GM20000 (cell line): ENCODE data around the gene SLC39A11.
"Not testable (repeated sequence)": the region's sequence is repeated elsewhere in the genome, so short reads cannot be mapped to it uniquely, and the experiment has no call there.

Experiments used
- DNase-seq: peaks from one replicate; pipeline ENCODE4 v3.0.0; 2012; ENCODE audit warnings: low spot score
- CTCF ChIP-seq: IDR thresholded peaks from 2 replicates; pipeline ENCODE4 v1.5.1; 2012; ENCODE audit warnings: mild to moderate bottlenecking, control low read depth; ENCODE audit errors: extremely low read depth, missing control alignments

The SLC39A11 gene

DNA sequence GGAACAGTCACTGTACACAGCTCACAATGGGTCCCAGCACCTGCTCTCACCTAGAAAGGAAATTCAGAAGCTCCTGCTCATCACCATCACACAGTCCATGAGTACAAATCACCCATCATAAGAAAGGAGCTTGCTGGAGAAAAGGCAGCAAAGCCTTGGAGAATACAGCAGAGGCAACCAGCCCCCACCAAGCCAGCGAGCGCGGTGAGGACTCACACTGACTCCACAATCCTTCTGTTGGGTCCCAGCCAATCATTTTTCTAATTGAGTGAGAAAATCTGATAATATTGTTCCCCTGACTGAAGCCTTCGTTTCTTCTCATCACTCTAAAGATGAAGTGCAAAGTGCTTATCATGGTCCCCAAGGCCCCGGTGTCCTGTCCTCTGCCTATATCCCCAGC is 298.3 kb downstream of the SLC39A11 start:
- no peak for TF ChIP-seq CTCF
- DNase-seq = no peak

- TF ChIP-seq CTCF = no peak
- no peak for DNase-seq
Observed at GRCh38 chr17:72792771-72793170, 299.7 kb downstream of the SLC39A11 start.

DNA sequence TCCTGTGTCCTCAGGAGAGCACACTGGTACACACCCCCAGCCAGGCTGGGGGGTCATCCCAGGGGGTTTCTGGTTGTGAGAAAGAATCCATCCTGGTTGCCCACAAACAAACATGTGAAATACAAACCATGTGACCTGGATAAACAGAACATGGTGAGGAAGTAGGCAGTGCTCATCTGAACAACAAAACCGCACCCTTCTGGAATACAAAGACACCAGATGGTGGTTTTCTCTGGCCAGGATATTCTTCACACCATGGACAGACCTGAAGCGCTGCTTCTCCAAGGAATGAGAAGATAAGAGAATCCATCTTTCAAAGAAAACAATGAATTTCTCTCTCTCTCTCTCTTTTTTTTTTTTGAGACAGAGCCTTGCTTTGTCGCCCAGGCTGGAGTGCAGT is 302.3 kb downstream of the SLC39A11 start:
- no peak for DNase-seq
- TF ChIP-seq CTCF = no peak

GRCh38 chr17:72789711-72790110 is 302.8 kb downstream of the SLC39A11 start:
- DNase-seq = no peak
- TF ChIP-seq CTCF = no peak

GRCh38 chr17:72788950-72789585 is 303.4 kb downstream of the SLC39A11 start:
- DNase-seq = no peak
- no peak for TF ChIP-seq CTCF

DNA sequence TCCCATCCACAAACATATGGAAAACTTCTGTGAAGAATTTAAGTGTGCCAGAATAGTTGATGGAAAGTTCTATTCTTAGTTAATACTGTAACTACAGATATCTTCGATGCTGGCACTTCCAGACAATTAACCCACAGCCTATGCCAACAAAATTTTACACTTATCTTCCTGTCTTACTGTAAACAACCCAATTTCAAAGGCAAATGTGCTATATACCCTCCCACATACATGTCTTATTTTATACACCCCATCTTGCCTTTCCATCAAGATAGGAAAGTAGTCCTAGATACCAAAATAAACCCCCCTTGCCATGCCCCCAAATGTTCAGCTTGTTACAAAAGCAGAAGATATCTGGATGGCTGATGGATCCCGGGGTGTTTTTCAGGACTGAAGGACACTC is 306.3 kb downstream of the SLC39A11 start:
- no peak for DNase-seq
- TF ChIP-seq CTCF = no peak

- no peak for TF ChIP-seq CTCF
- no peak for DNase-seq
Observed at GRCh38 chr17:72782985-72783701, 309.3 kb downstream of the SLC39A11 start.

GRCh38 chr17:72782437-72782836 is 310.1 kb downstream of the SLC39A11 start:
- not testable (repeated sequence) for DNase-seq
